Cardiac muscle cell (in vitro differentiated cells and primary cell): ENCODE results near the gene KANSL1. TPM values are rescaled to one million over a fixed set of nuclear protein-coding genes. Genes with fewer than 3 reads are reported as not detected.
A peak's percentile ranks its signal among the peaks of the same experiment; 100 is the strongest.

Source experiments
- DNase-seq, 2 donors: peaks; one replicate each; pipeline versions ENCODE4 v3.0.0 to v3.0.0-alpha.2; 2010 to 2017; ENCODE audit warnings: low read depth in 1 of 2, low spot score in 1 of 2
- H3K27ac ChIP-seq: fragments of 200-600 bp; sonication (generic); 2 replicates; pipeline ENCODE4 v1.5.1; 2016
- H3K27me3 ChIP-seq: fragments of 200-600 bp; sonication (generic); 2 replicates; pipeline ENCODE4 v1.6.0; 2016; ENCODE audit warnings: control low read depth
- H3K36me3 ChIP-seq: fragments of 200-600 bp; sonication (generic); 2 replicates; pipeline ENCODE4 v1.5.1; 2016; ENCODE audit warnings: control low read depth
- H3K4me1 ChIP-seq: fragments of 200-600 bp; sonication (generic); 2 replicates; pipeline ENCODE4 v1.8.1; 2017; ENCODE audit warnings: low read depth, mild to moderate bottlenecking, mixed run types
- H3K4me3 ChIP-seq: fragments of 200-600 bp; sonication (generic); 2 replicates; pipeline ENCODE4 v1.5.1; 2016; ENCODE audit warnings: mild to moderate bottlenecking
- H3K9me3 ChIP-seq: fragments of 200-600 bp; sonication (generic); 2 replicates; pipeline ENCODE4 v1.5.1; 2017; ENCODE audit warnings: low read depth, mild to moderate bottlenecking, control low read depth
- polyA plus RNA-seq: library from polyadenylated mRNA; unstranded; fragments of >200 nt; fragmentation: Nextera tagmentation; extraction: Ambion mirVana; gene quantifications from 2 replicates; pipeline ENCODE4 v1.2.1, GENCODE V29; 2016
- total RNA-seq: library from RNA; depleted of rRNA; stranded (reverse); fragments of >200 nt; gene quantifications from 2 replicates; pipeline ENCODE4 v1.2.3, GENCODE V29; 2016
- TF ChIP-seq, protein P1 (sequence below): IDR thresholded peaks from 2 replicates; pipeline ENCODE4 v1.5.1; 2012; ENCODE audit warnings: low read depth, mild to moderate bottlenecking, low read length

Gene KANSL1
- total and polyA plus RNA-seq, 2 experiments from 2014 or later, result 52.6 to 109 TPM

DNA sequence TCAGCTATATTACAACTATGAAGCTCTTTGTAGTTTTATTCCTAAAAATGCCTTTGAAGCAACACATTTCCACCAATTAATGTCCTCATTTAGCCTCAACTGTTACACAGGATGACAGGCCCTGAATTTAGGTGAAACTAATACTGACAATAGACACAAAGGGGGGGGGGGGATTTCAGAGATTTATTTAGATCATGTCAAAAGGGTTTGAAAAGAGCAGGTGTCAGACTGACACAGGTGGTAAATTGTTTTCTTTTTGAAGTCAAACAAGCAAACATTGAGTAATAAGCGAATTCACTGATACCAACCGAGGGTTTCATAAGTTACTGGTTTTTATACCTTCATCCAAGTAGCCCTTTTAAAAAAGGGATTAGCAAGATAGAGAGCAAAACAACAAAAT lies 40.8 kb downstream of the KANSL1 start:
- Histone ChIP-seq H3K4me3 (no peak overlapping the region), H3K4me1 (peaks cover 62% of the 10 kb centered on the region), H3K27ac (peak overlapping the region; percentile 0), H3K9me3 (no peaks in the 10 kb centered on the region), H3K27me3 (no peaks in the 10 kb centered on the region), H3K36me3 (no peaks in the 10 kb centered on the region)
- TF ChIP-seq, protein P1, sequence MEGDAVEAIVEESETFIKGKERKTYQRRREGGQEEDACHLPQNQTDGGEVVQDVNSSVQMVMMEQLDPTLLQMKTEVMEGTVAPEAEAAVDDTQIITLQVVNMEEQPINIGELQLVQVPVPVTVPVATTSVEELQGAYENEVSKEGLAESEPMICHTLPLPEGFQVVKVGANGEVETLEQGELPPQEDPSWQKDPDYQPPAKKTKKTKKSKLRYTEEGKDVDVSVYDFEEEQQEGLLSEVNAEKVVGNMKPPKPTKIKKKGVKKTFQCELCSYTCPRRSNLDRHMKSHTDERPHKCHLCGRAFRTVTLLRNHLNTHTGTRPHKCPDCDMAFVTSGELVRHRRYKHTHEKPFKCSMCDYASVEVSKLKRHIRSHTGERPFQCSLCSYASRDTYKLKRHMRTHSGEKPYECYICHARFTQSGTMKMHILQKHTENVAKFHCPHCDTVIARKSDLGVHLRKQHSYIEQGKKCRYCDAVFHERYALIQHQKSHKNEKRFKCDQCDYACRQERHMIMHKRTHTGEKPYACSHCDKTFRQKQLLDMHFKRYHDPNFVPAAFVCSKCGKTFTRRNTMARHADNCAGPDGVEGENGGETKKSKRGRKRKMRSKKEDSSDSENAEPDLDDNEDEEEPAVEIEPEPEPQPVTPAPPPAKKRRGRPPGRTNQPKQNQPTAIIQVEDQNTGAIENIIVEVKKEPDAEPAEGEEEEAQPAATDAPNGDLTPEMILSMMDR, result no peak
- no peak for DNase-seq

DNA sequence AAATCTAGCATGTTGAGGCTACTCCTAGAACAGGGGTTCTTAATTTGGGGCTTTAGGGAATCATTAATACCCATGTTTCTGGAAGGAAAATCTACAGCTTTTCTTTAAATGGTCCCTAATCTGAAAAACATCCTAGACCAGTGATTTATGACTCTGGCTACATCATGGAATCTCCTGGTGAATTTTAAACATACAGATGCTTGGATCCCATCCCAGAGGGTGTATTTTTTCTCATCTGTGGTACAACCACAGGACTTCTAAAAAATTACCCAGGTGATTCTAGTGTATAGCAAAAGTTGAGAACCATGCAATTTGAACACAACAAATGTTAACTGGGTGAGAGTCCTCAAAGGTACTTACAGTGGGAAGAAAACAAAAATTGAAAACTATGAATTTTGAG lies 41.5 kb downstream of the KANSL1 start:
- DNase-seq, result no peak
- H3K27ac ChIP-seq, result peak overlapping the region; percentile 5
- peaks cover 60% of the 10 kb centered on the region for H3K4me1 ChIP-seq
- TF ChIP-seq, protein P1, result no peak
- no peaks in the 10 kb centered on the region for H3K36me3 ChIP-seq
- H3K27me3 ChIP-seq, result no peaks in the 10 kb centered on the region
- no peak overlapping the region for H3K4me3 ChIP-seq
- H3K9me3 ChIP-seq, result no peaks in the 10 kb centered on the region

GRCh38 chr17:46150216-46150963 lies 42.8 kb downstream of the KANSL1 start:
- TF ChIP-seq, protein P1, result no peak
- H3K9me3 ChIP-seq, result no peaks in the 10 kb centered on the region
- H3K27ac ChIP-seq, result peak overlapping the region; percentile 36
- H3K4me1 ChIP-seq, result peaks cover 53% of the 10 kb centered on the region
- DNase-seq, result no peak
- H3K27me3 ChIP-seq, result no peaks in the 10 kb centered on the region
- no peak overlapping the region for H3K4me3 ChIP-seq
- no peaks in the 10 kb centered on the region for H3K36me3 ChIP-seq

- Histone ChIP-seq H3K27me3 (no peaks in the 10 kb centered on the region), H3K9me3 (no peaks in the 10 kb centered on the region), H3K27ac (peak overlapping the region; percentile 41), H3K4me1 (peaks cover 41% of the 10 kb centered on the region), H3K36me3 (no peaks in the 10 kb centered on the region), H3K4me3 (no peak overlapping the region)
- no peak for DNase-seq
- TF ChIP-seq, protein P1, result no peak
Observed at GRCh38 chr17:46148247-46148646, 45.0 kb downstream of the KANSL1 start.

- Histone ChIP-seq H3K36me3 (no peaks in the 10 kb centered on the region), H3K27me3 (no peaks in the 10 kb centered on the region), H3K9me3 (no peaks in the 10 kb centered on the region), H3K4me1 (peaks cover 32% of the 10 kb centered on the region), H3K4me3 (no peak overlapping the region), H3K27ac (no peak overlapping the region)
- no peak for DNase-seq
- TF ChIP-seq, protein P1, result no peak
Observed at GRCh38 chr17:46147296-46147695, 45.9 kb downstream of the KANSL1 start.
